Pons (tissue), 1 donor: ENCODE results near the gene AHSA1.
A peak's percentile ranks its signal among the peaks of the same experiment; 100 is the strongest.
"Not testable (repeated sequence)": the region's sequence is repeated elsewhere in the genome, so short reads cannot be mapped to it uniquely, and the experiment has no call there.

Source experiments
- DNase-seq: peaks from one replicate; pipeline ENCODE4 v3.0.0-alpha.2; 2016; ENCODE audit warnings: low spot score

Gene AHSA1

DNA sequence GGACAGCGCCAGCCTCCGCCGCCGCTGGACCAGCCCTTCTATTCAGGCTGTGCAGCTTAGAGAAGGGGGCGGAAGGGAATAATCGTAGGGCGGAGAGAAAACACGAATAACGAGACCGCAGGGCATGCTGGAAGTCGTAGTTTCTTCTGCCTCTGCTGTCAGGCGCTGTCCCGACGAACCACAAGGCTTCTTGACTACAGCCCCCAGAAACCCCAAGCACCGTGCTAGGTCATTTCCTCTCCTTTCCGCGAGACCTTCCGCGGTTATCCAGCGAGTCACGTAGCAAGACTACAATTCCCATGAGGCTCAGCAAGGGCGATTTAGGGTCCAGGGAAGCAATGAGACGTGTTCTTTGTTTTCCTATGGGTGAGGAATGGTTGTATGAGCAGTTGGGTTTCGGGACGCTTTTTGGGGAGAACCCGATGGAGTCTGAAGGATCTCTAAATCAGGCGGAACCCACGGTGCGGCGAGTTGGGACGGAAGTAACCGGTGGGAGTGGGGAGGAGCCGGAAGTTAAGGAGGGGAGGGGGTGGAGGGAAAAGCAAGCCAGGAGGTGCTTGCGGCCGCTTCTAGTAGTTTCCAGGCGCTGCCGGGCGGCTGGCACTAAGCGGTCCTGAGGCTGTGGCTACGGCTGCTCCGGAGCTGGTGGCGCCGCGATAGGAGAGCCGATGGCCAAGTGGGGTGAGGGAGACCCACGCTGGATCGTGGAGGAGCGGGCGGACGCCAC, at the start of gene AHSA1, which contains the start of gene VIPAS39:
Gene AHSA1 (plus strand): TSS at position 572 of the 727 bp plus-strand sequence. CDS start 97 bp downstream, at position 669.
Gene VIPAS39 (minus strand): TSS at position 80 of the 727 bp plus-strand sequence. CDS start 3,499 bp downstream, outside the sequence.
- DNase-seq, result peak; percentile 100

DNA sequence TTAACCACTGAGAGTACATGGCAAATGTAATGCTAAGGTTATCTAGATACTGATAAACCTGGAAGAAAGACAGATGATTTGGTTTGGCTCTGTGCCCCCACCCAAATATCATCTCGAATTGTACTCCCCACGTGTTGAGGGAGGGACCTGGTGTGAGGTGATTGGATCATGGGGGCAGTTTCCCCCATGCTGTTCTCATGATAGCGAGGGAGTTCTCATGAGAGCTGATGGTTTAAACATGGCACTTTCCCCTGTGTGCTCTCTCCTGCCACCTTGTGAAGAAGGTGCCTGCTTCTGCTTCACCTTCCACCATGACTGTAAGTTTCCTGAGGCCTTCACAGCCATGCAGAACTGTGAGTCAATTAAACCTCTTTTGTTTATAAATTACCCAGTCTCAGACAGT, 48.8 kb upstream of the AHSA1 start:
- DNase-seq, result no peak

DNA sequence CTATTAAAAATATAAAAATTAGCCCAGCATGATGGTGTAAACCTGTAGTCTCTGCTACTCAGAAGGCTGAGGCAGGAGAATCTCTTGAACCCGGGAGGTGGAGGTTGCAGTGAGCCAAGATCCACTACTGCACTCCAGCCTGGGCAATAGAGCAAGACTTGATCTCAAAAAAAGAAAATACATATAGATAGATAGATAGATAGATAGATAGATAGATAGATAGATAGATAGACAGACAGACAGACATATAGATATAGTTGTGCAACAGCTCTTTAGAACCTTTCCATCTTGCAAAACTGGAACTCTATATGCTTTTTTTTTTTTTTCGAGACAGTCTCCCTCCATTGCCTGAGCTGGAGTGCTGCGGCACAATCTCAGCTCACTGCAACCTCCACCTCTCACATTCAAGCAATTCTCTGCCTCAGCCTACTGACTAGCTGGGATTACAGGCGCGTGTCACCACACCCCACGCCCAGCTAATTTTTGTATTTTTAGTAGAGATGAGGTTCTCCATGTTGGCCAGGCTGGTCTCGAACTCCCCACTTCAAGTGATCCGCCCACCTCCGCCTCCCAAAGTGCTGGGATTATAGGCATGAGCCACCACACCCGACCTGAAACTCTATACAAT, 42.4 kb upstream of the AHSA1 start:
- DNase-seq, result not testable (repeated sequence)

- not testable (repeated sequence) for DNase-seq
These were observed 41.8 kb upstream of the AHSA1 start for GRCh38 chr14:77416098-77416497.

DNA sequence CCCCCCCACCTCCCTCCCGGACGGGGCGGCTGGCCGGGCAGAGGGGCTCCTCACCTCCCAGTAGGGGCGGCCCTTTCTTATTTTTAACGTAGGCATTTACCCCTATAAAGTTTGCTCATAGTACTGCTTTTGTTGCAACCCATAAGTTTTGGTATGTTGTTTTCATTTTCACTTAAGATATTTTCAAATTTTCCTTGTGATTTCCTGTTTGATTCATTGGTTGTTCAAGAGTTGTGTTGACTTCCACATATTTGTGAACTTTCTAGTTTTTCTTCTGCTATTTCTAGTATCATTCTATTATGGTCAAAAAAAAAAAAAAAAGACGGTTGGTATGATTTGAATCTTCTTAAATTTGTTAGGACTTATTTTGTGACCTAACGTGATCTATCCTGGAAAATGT, 41.1 kb upstream of the AHSA1 start:
- no peak for DNase-seq

DNA sequence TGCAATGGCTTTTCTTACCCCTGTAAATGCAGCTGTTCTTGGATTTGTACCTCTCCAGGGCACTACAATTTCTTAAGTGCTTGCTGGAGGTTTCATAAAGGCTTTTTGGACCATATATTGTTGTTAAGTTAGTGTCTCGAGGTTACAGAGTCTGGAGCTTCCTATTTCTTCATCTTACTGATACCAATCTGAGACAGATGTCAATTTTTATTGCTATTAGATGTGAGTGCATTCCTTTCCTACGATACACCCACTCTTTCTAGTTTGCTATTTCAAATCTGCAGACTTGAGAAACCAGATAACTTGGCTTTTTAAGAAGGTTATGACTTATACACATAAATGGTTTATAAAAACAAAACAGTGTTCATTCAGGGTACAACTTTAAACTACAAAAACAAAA, 36.7 kb upstream of the AHSA1 start:
- no peak for DNase-seq

GRCh38 chr14:77423423-77423822, 34.5 kb upstream of the AHSA1 start, which contains the start of gene NOXRED1:
NOXRED1 (minus strand) TSS chr14:77423523; CDS start chr14:77422889, 634 bp downstream.
- DNase-seq, result no peak

GRCh38 chr14:77424862-77425261, 33.0 kb upstream of the AHSA1 start:
- DNase-seq, result no peak

GRCh38 chr14:77426396-77426795, 31.5 kb upstream of the AHSA1 start:
- no peak for DNase-seq

- no peak for DNase-seq
These were observed 21.9 kb upstream of the AHSA1 start for GRCh38 chr14:77436042-77436441.

DNA sequence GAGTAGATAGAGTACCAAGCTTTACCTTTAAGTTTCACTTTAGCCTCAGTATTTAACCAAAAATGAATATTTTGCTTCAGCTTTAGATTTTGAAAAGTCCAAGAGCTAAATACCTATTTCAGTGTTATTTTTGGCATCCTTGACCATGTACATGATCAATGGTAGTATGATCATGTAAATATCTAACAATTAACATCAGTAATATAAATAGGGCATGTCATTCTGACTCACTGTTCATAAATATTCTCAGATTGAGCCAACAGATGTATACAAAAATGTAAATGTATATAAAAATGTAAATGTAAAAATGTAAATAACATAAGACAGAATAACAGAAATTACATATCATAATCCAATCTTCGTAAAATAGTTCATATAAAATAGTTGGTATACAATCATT, 19.3 kb upstream of the AHSA1 start:
- no peak for DNase-seq

DNA sequence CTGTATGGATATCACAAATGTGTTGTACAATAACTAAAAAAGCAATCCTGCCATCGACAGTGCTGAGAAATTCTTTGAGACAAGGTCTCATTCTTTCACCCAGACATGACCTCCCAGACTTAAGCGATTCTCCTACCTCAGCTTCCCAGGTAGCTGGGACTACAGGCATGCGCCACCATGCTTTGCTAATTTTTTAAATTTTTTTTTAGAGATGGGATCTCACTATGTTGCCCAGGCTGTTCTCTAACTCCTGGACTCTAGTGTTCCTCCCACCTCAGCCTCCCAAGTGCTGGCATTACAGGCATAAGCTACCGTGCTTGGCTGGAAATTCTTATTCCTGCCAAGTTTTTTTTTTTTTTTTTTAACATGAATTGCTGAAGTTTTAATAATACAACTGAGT, 18.0 kb upstream of the AHSA1 start:
- DNase-seq, result no peak

DNA sequence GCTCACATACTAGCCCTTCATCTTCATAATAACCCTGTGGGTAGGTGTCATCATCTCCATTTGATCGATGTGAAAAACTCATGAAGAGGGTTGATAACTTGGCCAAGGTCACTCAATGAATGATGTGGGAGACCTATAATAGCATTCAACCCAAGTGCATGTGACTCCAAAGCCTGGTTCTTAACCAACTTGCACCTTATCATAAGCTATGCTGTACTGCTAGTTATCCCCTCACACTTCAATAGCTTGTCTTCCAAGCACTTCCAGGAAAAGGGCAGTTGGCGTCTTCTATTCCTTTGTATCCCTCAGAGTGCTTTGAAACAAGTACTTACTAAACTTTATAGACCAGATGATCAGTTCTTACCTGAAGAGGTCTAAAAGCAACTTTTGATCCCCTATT, 15.7 kb upstream of the AHSA1 start:
- DNase-seq, result no peak

DNA sequence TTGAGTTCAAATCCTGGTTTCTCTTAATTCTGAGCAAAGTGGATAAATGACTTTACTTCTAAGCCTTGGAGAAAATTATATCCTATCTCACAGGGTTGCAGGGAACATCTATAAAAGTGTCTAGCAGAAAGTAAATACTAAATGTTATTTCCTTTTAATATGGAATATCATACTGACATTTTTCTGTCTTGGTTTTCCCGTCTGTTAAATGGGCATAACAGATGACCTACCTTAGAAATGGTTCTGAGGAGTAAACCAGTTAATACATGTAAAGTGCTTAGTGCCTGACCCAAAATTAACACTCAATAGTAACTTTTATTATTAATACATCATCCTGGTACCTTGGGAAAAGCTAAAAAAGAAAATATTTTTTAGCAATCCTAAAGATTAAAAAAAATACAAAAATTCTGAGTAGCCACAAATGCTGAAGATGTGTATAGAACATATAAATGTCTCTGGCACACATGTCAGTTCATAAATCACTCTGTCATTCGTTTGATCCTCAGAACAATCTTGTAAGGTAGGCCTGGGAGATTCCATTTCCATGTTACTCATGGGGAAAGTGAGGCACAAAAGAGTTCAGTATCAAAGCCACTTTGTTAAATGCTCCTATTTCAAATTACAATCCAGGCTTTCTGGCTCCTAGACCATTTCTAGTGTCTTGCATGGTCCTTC, 1.8 kb upstream of the AHSA1 start:
- DNase-seq, result no peak

DNA sequence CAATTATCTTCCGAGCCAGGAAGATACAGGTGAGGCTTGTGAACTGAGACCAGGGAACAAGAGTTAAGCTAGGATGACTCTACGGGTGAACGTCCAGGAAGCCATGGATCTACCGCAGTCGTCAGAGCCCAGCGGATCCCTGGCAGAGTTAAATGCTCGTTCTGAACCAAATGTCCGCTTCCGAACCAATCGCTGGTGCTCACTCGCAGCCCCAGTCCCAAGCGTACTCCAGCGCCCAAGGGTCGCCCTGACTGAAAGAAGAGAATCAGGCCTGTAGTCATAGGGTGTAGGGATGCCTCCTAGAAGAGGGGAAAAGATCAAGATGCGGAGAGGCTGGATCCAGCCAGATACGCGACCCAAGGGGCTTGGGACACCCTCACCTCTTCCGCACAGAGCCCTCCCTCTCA, 775 bp upstream of the AHSA1 start:
- no peak for DNase-seq

- peak; percentile 41 for DNase-seq
These were observed 507 bp downstream of the AHSA1 start for GRCh38 chr14:77458249-77458950.

DNA sequence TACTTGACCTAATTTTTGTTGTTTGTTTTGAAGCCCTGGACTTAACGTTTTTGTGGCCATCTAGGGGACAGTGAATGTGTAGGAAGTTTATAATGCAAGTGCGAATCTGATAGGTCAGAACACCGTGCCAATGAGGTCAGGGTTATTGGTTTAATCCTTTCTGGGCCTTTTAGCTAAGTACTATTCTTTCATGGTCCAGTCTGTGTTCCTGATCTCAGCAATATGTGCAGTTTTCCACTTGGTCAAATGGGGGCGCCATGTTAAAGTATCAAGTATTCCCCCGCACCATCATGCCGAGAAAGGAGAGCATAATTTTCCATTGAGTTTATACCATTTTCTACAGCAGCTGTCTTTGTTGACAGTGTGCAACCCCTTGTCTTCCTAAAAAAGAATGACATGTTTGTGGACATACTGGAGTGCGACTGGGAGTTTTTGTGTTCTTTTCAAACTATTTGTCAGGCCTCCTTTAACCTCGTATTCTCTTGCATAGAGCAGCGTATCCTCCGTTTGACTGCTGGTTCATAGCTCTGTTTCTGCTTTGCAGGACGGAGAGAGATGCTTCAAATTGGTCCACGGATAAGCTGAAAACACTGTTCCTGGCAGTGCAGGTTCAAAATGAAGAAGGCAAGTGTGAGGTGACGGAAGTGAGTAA, 1.3 kb downstream of the AHSA1 start:
- peak; percentile 93 for DNase-seq

DNA sequence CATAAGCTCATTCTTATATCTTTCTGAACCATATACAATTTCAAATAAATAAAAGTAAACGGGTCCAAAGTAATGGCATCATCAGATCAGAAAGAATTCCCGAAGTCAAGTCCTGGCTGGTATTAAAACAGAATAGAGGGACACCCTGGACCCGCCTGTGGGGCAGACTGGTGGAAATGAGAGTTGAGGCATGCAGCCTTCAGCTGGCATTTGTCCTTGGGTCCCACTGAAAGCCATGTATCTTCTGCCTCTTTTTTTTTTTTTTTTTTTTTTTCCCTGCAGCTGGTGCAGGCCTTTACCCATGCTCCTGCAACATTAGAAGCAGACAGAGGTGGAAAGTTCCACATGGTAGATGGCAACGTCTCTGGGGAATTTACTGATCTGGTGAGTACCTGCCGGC, 9.9 kb downstream of the AHSA1 start:
- DNase-seq, result no peak

DNA sequence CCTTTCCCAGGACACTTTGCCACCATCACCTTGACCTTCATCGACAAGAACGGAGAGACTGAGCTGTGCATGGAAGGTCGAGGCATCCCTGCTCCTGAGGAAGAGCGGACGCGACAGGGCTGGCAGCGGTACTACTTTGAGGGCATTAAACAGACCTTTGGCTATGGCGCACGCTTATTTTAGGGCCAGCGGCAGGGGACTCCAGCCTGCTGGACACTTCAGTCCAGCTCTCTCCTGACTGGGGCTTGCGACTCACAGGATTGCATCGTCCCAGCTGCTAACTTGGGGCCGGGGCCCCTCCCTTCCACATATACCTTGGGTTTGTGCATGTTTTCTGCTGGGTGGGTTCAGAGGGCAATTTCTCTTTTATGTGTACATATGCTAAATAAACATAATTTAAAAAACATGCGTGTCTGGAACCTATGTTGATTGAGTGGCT, 11.2 kb downstream of the AHSA1 start:
- no peak for DNase-seq

GRCh38 chr14:77469539-77469938, 11.6 kb downstream of the AHSA1 start:
- no peak for DNase-seq

DNA sequence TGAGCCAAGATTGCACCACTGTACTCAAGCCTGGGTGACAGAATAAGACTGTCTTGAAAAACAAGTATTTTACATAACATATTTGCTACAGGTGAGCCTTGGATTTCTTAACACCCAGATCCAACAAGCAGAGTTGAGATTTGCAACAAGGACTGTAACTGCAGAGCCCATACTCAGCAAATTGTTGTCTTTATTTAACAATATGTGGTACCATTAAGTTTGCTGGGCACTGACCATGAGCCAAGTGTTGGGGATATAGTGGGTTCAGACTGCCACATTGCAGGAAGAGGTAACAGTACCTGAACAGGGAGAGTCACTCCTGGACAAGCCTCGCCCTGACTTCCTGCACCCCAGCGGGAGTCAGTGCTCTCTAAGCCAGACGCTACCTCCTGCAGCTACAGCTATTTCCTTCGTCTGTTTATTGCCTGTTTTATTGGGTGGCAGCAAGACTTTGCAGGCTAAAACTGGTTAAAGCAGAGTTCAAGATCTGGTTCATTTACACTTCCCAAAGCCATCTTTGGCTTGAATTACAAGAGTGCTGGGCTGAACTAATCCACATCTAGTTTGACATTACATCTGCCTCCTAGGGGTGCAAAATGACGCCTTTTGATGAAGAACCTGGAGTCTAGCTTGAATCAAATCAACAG, 12.5 kb downstream of the AHSA1 start:
- DNase-seq, result no peak
